Mucosa of rectum (tissue), 2 donors: ENCODE data around the gene TMEM145.

Source experiments
- H3K27ac ChIP-seq, 2 donors: one replicate each; pipeline ENCODE4 v1.7.0; 2013; ENCODE audit warnings: inconsistent platforms in 2 of 2, low read depth in 2 of 2, low read length in 2 of 2
- H3K27me3 ChIP-seq, 2 donors: one replicate each; pipeline ENCODE4 v1.7.0; 2013; ENCODE audit warnings: low read length in 2 of 2; ENCODE audit not compliant: control insufficient read depth in 2 of 2, insufficient read depth in 2 of 2
- H3K36me3 ChIP-seq, 2 donors: one replicate each; pipeline ENCODE4 v1.7.0; 2013; ENCODE audit warnings: low read length in 2 of 2; ENCODE audit not compliant: control insufficient read depth in 2 of 2, insufficient read depth in 2 of 2
- H3K4me1 ChIP-seq, 2 donors: one replicate each; pipeline ENCODE4 v1.7.0; 2013; ENCODE audit warnings: low read length in 2 of 2, mild to moderate bottlenecking in 1 of 2; ENCODE audit not compliant: control insufficient read depth in 2 of 2, insufficient read depth in 2 of 2
- H3K4me3 ChIP-seq, 2 donors: one replicate each; pipeline ENCODE4 v1.7.0; 2013; ENCODE audit warnings: low read length in 2 of 2
- H3K9ac ChIP-seq, 2 donors: one replicate each; pipeline ENCODE4 v1.7.0; 2013; ENCODE audit warnings: low read length in 2 of 2, low read depth in 1 of 2, mild to moderate bottlenecking in 1 of 2
- H3K9me3 ChIP-seq, 2 donors: one replicate each; pipeline ENCODE4 v1.7.0; 2013; ENCODE audit warnings: low read length in 2 of 2; ENCODE audit not compliant: control insufficient read depth in 2 of 2
- donor health status: healthy.
- donor health status: Normal muscosa, but diverticular disease.

TMEM145 gene

GRCh38 chr19:42283188-42284065, 29.7 kb upstream of the TMEM145 start:
- Histone ChIP-seq H3K9ac (peak overlapping the region; percentile 62 to 81), H3K36me3 (peaks cover 11 to 14% of the 10 kb centered on the region in 2 donors), H3K27ac (peak overlapping the region; percentile 81 to 97), H3K4me3 (peak overlapping the region; percentile 61 to 78), H3K4me1 (peaks cover 48 to 53% of the 10 kb centered on the region in 2 donors), H3K9me3 (no peaks in the 10 kb centered on the region), H3K27me3 (no peaks in the 10 kb centered on the region)

GRCh38 chr19:42284066-42284501, 29.0 kb upstream of the TMEM145 start:
- H3K27me3 ChIP-seq = no peaks in the 10 kb centered on the region
- H3K9me3 ChIP-seq = no peaks in the 10 kb centered on the region
- H3K4me3 ChIP-seq = peak overlapping the region in 1 of 2 donors; percentile 61
- peak overlapping the region; percentile 60 to 83 for H3K27ac ChIP-seq
- peaks cover 42 to 46% of the 10 kb centered on the region in 2 donors for H3K4me1 ChIP-seq
- peaks cover 15 to 20% of the 10 kb centered on the region in 2 donors for H3K36me3 ChIP-seq
- peak overlapping the region in 1 of 2 donors; percentile 62 for H3K9ac ChIP-seq

- Histone ChIP-seq H3K27me3 (no peaks in the 10 kb centered on the region), H3K9ac (peak overlapping the region; percentile 14 to 56), H3K27ac (peak overlapping the region; percentile 31 to 43), H3K36me3 (peaks cover 18 to 26% of the 10 kb centered on the region in 2 donors), H3K9me3 (no peaks in the 10 kb centered on the region), H3K4me1 (peaks cover 35 to 39% of the 10 kb centered on the region in 2 donors), H3K4me3 (peak overlapping the region; percentile 63 to 78)
Observed at GRCh38 chr19:42284591-42285341, 28.3 kb upstream of the TMEM145 start.

- Histone ChIP-seq H3K36me3 (peaks cover 25 to 34% of the 10 kb centered on the region in 2 donors), H3K27me3 (no peaks in the 10 kb centered on the region), H3K9me3 (no peaks in the 10 kb centered on the region), H3K27ac (peak overlapping the region in 1 of 2 donors; percentile 43), H3K9ac (peak overlapping the region in 1 of 2 donors; percentile 56), H3K4me3 (peak overlapping the region; percentile 63 to 78), H3K4me1 (peaks cover 35 to 39% of the 10 kb centered on the region in 2 donors)
Observed at GRCh38 chr19:42285541-42285941, 27.6 kb upstream of the TMEM145 start.

- H3K9me3 ChIP-seq = no peaks in the 10 kb centered on the region
- peak overlapping the region in 1 of 2 donors; percentile 31 for H3K4me3 ChIP-seq
- H3K27me3 ChIP-seq = no peaks in the 10 kb centered on the region
- H3K27ac ChIP-seq = peak overlapping the region in 1 of 2 donors; percentile 43
- peaks cover 29 to 35% of the 10 kb centered on the region in 2 donors for H3K36me3 ChIP-seq
- H3K9ac ChIP-seq = peak overlapping the region; percentile 1 to 14
- H3K4me1 ChIP-seq = peaks cover 35 to 39% of the 10 kb centered on the region in 2 donors
Observed at GRCh38 chr19:42285988-42286348, 27.1 kb upstream of the TMEM145 start.

- peak overlapping the region in 1 of 2 donors; percentile 31 for H3K4me3 ChIP-seq
- no peaks in the 10 kb centered on the region for H3K9me3 ChIP-seq
- peak overlapping the region in 1 of 2 donors; percentile 14 for H3K9ac ChIP-seq
- H3K27me3 ChIP-seq = no peaks in the 10 kb centered on the region
- H3K36me3 ChIP-seq = peaks cover 29 to 37% of the 10 kb centered on the region in 2 donors
- peaks cover 31 to 34% of the 10 kb centered on the region in 2 donors for H3K4me1 ChIP-seq
- H3K27ac ChIP-seq = peak overlapping the region in 1 of 2 donors; percentile 43
Observed at GRCh38 chr19:42286349-42287016, 26.6 kb upstream of the TMEM145 start.

- H3K4me3 ChIP-seq = no peak overlapping the region
- no peaks in the 10 kb centered on the region for H3K27me3 ChIP-seq
- H3K4me1 ChIP-seq = peaks cover 27 to 33% of the 10 kb centered on the region in 2 donors
- H3K27ac ChIP-seq = no peak overlapping the region
- H3K36me3 ChIP-seq = peaks cover 33 to 40% of the 10 kb centered on the region in 2 donors
- no peak overlapping the region for H3K9ac ChIP-seq
- H3K9me3 ChIP-seq = no peaks in the 10 kb centered on the region
Observed at GRCh38 chr19:42287017-42287826, 25.9 kb upstream of the TMEM145 start.

GRCh38 chr19:42287827-42288107, 25.3 kb upstream of the TMEM145 start:
- Histone ChIP-seq H3K9ac (no peak overlapping the region), H3K9me3 (no peaks in the 10 kb centered on the region), H3K27ac (no peak overlapping the region), H3K27me3 (no peaks in the 10 kb centered on the region), H3K4me3 (no peak overlapping the region), H3K4me1 (peaks cover 23 to 28% of the 10 kb centered on the region in 2 donors), H3K36me3 (peaks cover 35 to 40% of the 10 kb centered on the region in 2 donors)

- H3K9me3 ChIP-seq = no peaks in the 10 kb centered on the region
- no peaks in the 10 kb centered on the region for H3K27me3 ChIP-seq
- H3K9ac ChIP-seq = no peak overlapping the region
- no peak overlapping the region for H3K27ac ChIP-seq
- peaks cover 39 to 44% of the 10 kb centered on the region in 2 donors for H3K36me3 ChIP-seq
- H3K4me3 ChIP-seq = no peak overlapping the region
- H3K4me1 ChIP-seq = peaks cover 17 to 22% of the 10 kb centered on the region in 2 donors
Observed at GRCh38 chr19:42288387-42288786, 24.7 kb upstream of the TMEM145 start.
